Ishikawa (cell line): ENCODE measurements around the gene MYO9A.

ENCODE experiments used
- CEBPB ChIP-seq: IDR thresholded peaks from 2 replicates; pipeline ENCODE4 v1.6.1; 2012
- CREB1 ChIP-seq: IDR thresholded peaks from 2 replicates; pipeline ENCODE4 v1.6.1; 2012; ENCODE audit warnings: low read depth
- EGR1 ChIP-seq: IDR thresholded peaks from 2 replicates; pipeline ENCODE4 v1.6.1; 2012
- EP300 ChIP-seq: IDR thresholded peaks from 2 replicates; pipeline ENCODE4 v1.6.1; 2012; ENCODE audit warnings: borderline replicate concordance
- FOXM1 ChIP-seq: IDR thresholded peaks from 2 replicates; pipeline ENCODE4 v1.6.1; 2012; ENCODE audit warnings: low read depth, borderline replicate concordance
- NFIC ChIP-seq: IDR thresholded peaks from 2 replicates; pipeline ENCODE4 v1.6.1; 2012
- RAD21 ChIP-seq: IDR thresholded peaks from 2 replicates; pipeline ENCODE4 v1.6.1; 2012; ENCODE audit warnings: low read depth
- REST ChIP-seq: IDR thresholded peaks from 2 replicates; pipeline ENCODE4 v1.6.1; 2012; ENCODE audit warnings: low read depth, mild to moderate bottlenecking
- TAF1 ChIP-seq: IDR thresholded peaks from 2 replicates; pipeline ENCODE4 v1.6.1; 2012; ENCODE audit warnings: low read depth, mild to moderate bottlenecking
- TCF12 ChIP-seq: IDR thresholded peaks from 2 replicates; pipeline ENCODE4 v1.6.1; 2012; ENCODE audit warnings: low read depth
- TEAD4 ChIP-seq: IDR thresholded peaks from 2 replicates; pipeline ENCODE4 v1.6.1; 2012
- YY1 ChIP-seq: IDR thresholded peaks from 2 replicates; pipeline ENCODE4 v1.6.1; 2012; ENCODE audit warnings: low read depth
- ZBTB7A ChIP-seq: IDR thresholded peaks from 2 replicates; pipeline ENCODE4 v1.6.1; 2012; ENCODE audit warnings: low read depth
- TF ChIP-seq, protein P1 (sequence below): IDR thresholded peaks from 2 replicates; pipeline ENCODE4 v1.6.1; 2012
- TF ChIP-seq, protein P2 (sequence below): IDR thresholded peaks from 2 replicates; pipeline ENCODE4 v1.6.1; 2012

MYO9A gene

DNA sequence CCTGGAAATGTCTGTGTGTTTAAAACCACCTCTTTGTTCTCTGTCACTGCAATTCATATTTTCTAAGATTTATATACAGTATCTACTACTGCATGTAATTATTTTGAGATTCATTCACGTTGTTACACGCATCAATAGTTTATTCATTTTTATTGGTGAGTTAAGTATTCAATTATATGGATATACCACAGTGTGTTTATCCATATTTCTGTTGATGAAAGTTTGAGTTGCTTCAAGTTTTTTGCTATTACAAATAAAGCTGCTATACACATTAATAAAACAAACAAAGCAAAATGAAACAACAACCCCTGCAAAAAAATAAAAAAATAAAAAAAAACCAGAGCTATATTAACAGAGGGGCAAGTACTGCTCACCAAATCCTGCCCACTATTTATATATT lies 185.3 kb downstream of the MYO9A start:
- TF ChIP-seq, protein P1, sequence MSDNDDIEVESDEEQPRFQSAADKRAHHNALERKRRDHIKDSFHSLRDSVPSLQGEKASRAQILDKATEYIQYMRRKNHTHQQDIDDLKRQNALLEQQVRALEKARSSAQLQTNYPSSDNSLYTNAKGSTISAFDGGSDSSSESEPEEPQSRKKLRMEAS, result no peak
- TF ChIP-seq, protein P2, sequence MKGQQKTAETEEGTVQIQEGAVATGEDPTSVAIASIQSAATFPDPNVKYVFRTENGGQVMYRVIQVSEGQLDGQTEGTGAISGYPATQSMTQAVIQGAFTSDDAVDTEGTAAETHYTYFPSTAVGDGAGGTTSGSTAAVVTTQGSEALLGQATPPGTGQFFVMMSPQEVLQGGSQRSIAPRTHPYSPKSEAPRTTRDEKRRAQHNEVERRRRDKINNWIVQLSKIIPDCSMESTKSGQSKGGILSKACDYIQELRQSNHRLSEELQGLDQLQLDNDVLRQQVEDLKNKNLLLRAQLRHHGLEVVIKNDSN, result no peak

GRCh38 chr15:71931261-71931660 lies 186.7 kb downstream of the MYO9A start:
- TF ChIP-seq FOXM1 (no peak), TCF12 (no peak), YY1 (no peak), REST (no peak), RAD21 (no peak), NFIC (no peak), EP300 (no peak), CREB1 (no peak), EGR1 (no peak), ZBTB7A (no peak), TEAD4 (no peak), CEBPB (no peak), TAF1 (no peak)
- TF ChIP-seq, protein P1, result no peak
- TF ChIP-seq, protein P2, result no peak

DNA sequence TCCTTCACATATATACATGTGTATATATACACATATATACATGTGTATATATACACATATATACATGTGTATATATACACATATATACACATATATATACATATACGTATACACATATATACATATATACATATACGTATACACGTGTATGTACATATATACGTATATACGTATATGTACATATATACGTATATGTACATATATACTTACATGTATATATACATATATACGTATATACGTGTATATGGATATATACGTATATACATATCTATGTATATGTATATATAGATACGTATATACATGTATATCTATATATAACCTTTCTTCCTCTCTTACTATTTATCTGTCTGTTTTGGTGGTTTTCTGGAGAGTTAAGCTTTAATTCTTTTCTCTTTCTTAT lies 192.8 kb downstream of the MYO9A start:
- no peak for TF ChIP-seq TEAD4
- TF ChIP-seq NFIC, result no peak
- TF ChIP-seq TAF1, result no peak

GRCh38 chr15:71921191-71921590 lies 196.8 kb downstream of the MYO9A start:
- no peak for TF ChIP-seq REST
- no peak for TF ChIP-seq EGR1
- TF ChIP-seq FOXM1, result no peak
- TF ChIP-seq, protein P2, result no peak
- TF ChIP-seq, protein P1, result no peak
- no peak for TF ChIP-seq TCF12
- no peak for TF ChIP-seq RAD21
- TF ChIP-seq ZBTB7A, result no peak
- no peak for TF ChIP-seq NFIC
- TF ChIP-seq EP300, result no peak
- TF ChIP-seq CREB1, result no peak
- no peak for TF ChIP-seq TEAD4

DNA sequence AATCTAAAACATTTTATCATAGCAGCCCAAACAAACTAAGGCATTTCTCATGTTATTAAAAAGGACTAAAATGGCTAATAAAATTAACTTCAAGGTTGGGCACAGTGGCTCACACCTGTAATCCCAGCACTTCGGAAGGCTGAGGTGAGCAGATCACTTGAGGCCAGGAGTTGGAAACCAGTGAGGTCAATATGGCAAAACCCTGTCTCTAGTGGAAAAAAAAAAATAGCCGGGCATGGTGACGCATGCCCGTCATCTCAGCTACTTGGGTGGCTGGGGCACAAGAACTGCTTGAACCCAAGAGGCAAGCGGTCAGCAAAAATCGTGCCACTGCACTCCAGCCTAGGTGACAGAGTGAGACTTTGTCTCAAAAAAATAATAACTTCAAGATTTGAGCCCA lies 197.4 kb downstream of the MYO9A start:
- TF ChIP-seq TCF12 (no peak), YY1 (no peak)

DNA sequence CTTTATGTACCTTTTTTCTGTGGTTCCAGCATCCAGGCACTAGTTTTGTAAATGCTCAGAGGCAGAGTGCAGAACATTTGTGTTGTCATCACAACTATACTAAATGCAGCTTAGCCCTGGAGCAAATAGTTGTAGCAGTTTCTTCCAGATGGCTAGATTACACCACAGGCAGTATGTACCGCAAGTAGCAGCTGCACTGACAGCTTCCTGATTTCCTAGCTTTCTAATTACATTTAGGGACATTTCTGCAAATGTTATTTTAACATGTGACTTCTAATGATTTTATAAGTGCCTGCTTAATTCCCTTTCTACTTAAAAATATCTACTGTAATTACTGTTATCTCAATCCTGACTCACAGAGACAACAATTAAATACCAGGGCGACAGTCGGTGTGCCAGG lies 201.1 kb downstream of the MYO9A start:
- TF ChIP-seq TAF1 (no peak), EGR1 (no peak), ZBTB7A (no peak), YY1 (no peak), TCF12 (no peak), RAD21 (no peak), CREB1 (no peak), FOXM1 (no peak), TEAD4 (no peak), CEBPB (no peak), EP300 (no peak), NFIC (no peak), REST (no peak)
- TF ChIP-seq, protein P2, result no peak
- TF ChIP-seq, protein P1, result no peak
